SK-N-MC (cell line): ENCODE measurements around the gene MEF2B.
"Not testable (repeated sequence)": the region's sequence is repeated elsewhere in the genome, so short reads cannot be mapped to it uniquely, and the experiment has no call there.

Source experiments
- DNase-seq: peaks from one replicate; pipeline ENCODE4 v3.0.0-alpha.2; 2011; ENCODE audit warnings: low read depth, low spot score
- H3K27ac ChIP-seq: fragments of 200-600 bp; sonication (generic); 2 replicates; pipeline ENCODE4 v1.5.1; 2016; ENCODE audit warnings: mixed run types
- H3K36me3 ChIP-seq: fragments of 200-600 bp; sonication (generic); 2 replicates; pipeline ENCODE4 v1.6.1; 2017; ENCODE audit warnings: antibody characterized with exemption, low read length, mixed read lengths; ENCODE audit not compliant: insufficient read depth
- H3K4me3 ChIP-seq: fragments of 200-600 bp; sonication (generic); 2 replicates; pipeline ENCODE4 v1.5.1; 2016
- H3K9ac ChIP-seq: fragments of 200-600 bp; sonication (generic); 2 replicates; pipeline ENCODE4 v1.8.0; 2017; ENCODE audit warnings: mixed run types, mixed read lengths; ENCODE audit not compliant: insufficient read length
- H3K9me3 ChIP-seq: fragments of 200-600 bp; sonication (generic); 2 replicates; pipeline ENCODE4 v1.6.1; 2017; ENCODE audit warnings: low read depth, mild to moderate bottlenecking, antibody characterized with exemption, low read length, moderate library complexity, mixed read lengths
- EZH2 ChIP-seq: fragments of 200-600 bp; sonication (generic); IDR thresholded peaks from one replicate; pipeline ENCODE4 v1.6.1; 2017; ENCODE audit warnings: antibody characterized with exemption
- FOXP2 ChIP-seq: optimal IDR thresholded peaks from 2 replicates; pipeline ENCODE3; 2011; ENCODE audit warnings: mild to moderate bottlenecking, moderate library complexity; ENCODE audit not compliant: insufficient read depth; ENCODE audit errors: extremely low read length, control extremely low read depth
- POLR2AphosphoS5 ChIP-seq: IDR thresholded peaks from 2 replicates; pipeline ENCODE4 v1.6.1; 2012; ENCODE audit warnings: mild to moderate bottlenecking, low read depth, low read length, borderline replicate concordance

The MEF2B gene

DNA sequence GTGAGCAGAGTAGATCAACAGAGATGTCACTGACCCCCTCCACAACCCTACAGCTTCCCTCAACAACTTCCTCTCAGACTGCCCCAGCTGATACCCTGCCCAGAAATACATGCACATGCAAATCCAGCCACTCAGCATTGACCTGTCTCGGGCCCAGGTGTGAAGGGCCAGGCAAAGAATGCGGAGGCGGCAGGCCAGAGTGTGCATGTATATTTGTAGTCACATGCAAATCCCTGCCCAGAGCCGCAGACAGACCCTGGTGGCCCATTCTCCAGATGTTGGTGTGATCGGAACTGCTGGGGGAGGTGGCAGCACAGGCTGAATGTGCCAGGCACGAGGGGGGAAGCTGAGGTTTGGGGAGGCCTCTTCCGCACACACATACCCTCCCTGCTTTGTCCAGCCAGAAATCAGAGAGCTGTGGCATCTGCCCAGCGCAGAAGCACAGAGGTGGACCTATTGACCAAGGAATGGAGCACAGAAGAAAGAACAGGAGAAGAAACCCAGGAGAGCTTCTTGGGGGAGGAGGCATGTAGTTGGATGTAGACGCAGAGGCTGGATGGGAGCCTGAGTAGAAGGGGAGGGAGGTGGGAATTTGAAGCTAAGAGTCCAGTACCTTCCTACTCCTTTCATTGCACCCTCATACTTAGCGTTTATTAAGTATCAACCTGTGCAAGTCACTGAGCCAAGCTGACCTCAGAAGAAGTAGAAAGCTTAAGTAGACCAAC, 14.4 kb downstream of the MEF2B start:
- H3K27ac ChIP-seq, result no peak overlapping the region
- H3K36me3 ChIP-seq, result no peaks in the 10 kb centered on the region
- H3K9me3 ChIP-seq, result no peaks in the 10 kb centered on the region
- no peak overlapping the region for H3K4me3 ChIP-seq
- no peak overlapping the region for H3K9ac ChIP-seq
- TF ChIP-seq POLR2AphosphoS5, result no peak
- no peak for TF ChIP-seq FOXP2
- no peak for TF ChIP-seq EZH2
- DNase-seq, result no peak

GRCh38 chr19:19154768-19155494, 15.1 kb downstream of the MEF2B start:
- no peak overlapping the region for H3K27ac ChIP-seq
- H3K9me3 ChIP-seq, result no peaks in the 10 kb centered on the region
- no peak for DNase-seq
- no peak overlapping the region for H3K4me3 ChIP-seq
- TF ChIP-seq POLR2AphosphoS5, result no peak
- TF ChIP-seq EZH2, result no peak
- H3K36me3 ChIP-seq, result no peaks in the 10 kb centered on the region
- H3K9ac ChIP-seq, result no peak overlapping the region

DNA sequence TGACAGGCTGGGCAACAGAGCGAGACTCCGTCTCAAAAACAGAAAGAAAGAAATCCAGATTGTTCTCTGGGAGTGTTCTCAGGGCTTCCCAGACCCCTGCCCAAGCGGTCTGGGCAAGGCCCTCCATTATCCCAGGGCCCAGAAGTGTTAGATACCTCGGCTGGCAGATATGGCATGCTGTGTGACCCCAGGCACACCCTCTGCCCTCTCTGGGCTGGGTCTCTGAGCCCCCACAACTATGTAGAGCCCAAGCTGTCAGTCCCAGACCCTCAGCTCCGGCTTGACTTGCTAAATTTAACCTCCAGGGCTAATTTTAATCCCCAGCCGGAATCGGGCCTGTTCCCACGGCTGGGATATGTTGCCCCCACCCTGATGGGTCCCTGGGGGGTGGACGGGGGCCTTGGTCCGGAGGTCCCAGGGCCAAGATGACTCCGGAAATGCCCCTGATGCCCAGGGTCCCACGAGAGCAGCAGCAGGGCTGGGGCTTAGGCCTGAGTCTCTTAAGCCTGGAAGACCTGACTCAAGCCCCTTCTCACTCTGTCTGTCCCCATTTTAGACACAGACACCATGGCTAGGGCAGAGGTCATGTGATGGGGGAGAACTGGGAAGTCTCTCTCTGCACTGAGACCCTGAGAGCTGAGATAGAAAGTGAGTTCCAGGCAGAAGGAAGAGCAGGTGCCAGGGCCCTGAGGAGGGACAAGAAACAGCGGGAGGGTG, 17.2 kb downstream of the MEF2B start:
- no peaks in the 10 kb centered on the region for H3K36me3 ChIP-seq
- TF ChIP-seq FOXP2 (no peak), EZH2 (no peak), POLR2AphosphoS5 (no peak)
- no peak overlapping the region for H3K9ac ChIP-seq
- DNase-seq, result no peak
- H3K9me3 ChIP-seq, result no peaks in the 10 kb centered on the region
- H3K27ac ChIP-seq, result no peak overlapping the region
- no peak overlapping the region for H3K4me3 ChIP-seq

DNA sequence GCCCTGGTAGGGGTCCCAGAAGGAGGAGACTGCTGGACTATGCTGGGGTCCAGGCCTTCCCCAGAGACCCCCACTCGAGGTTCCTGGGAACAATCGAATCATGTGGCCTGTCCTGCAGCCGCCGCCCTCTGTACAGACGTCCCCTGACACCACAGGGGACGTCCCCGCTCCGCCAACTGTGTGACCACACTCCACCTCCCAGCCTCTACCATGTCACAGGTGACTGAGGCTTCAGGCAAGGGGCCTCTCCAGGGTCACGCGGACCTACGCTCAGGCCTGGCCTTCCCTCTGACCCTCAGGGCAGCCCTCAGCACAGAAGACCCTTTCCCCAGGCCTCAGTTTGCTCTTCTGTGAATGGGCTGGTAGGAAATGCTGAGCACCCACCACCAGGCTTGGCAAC, 18.6 kb downstream of the MEF2B start:
- TF ChIP-seq EZH2, result no peak
- TF ChIP-seq FOXP2, result no peak
- TF ChIP-seq POLR2AphosphoS5, result no peak
- Histone ChIP-seq H3K27ac (no peak overlapping the region), H3K9ac (no peak overlapping the region), H3K4me3 (no peak overlapping the region), H3K36me3 (no peaks in the 10 kb centered on the region), H3K9me3 (no peaks in the 10 kb centered on the region)
- DNase-seq, result no peak

DNA sequence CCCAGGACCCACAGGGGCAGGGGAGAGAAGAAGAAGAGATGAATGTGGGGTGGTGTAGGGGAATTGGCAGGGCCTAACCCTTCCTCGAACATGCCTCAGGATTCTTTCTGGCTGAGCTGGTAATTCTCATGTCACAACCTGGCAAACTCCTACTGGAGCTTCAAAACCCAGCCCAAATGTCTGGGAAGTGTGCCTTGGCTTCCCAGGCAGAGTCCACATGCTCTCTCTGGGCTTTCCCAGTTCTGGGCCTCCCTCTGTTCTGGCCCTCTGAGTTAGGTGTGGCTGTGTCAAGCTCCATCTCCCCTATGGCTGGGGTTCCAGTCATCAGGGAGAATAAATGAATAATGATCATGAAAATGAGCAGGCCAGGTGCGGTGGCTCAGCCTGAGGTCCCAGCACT, 20.6 kb downstream of the MEF2B start:
- TF ChIP-seq EZH2 (no peak), FOXP2 (no peak), POLR2AphosphoS5 (no peak)
- Histone ChIP-seq H3K9ac (no peak overlapping the region), H3K4me3 (no peak overlapping the region), H3K36me3 (no peaks in the 10 kb centered on the region), H3K9me3 (no peaks in the 10 kb centered on the region), H3K27ac (no peak overlapping the region)
- DNase-seq, result no peak

DNA sequence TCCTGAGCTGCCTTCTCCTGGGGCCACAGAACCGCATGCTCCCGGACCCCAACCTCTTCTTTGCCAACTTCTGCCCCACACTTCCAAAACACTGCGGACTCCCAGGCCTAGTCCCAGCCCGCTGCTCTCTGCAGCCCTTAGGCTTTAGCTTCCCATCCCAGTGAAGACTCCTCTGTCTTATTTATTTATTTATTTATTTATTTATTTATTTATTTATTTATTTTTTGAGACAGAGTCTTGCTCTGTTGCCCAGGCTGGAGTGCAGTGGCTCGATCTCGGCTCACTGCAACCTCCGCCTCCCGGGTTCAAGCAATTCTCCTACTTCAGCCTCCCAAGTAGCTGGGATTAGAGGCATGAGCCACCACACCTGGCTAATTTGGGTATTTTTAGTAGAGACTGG, 21.6 kb downstream of the MEF2B start:
- not testable (repeated sequence) for H3K9ac ChIP-seq, H3K27ac ChIP-seq, H3K36me3 ChIP-seq

GRCh38 chr19:19147344-19147743, 22.7 kb downstream of the MEF2B start:
- Histone ChIP-seq H3K27ac (no peak overlapping the region), H3K9me3 (no peaks in the 10 kb centered on the region), H3K9ac (no peak overlapping the region), H3K4me3 (no peak overlapping the region), H3K36me3 (no peaks in the 10 kb centered on the region)
- no peak for DNase-seq
- TF ChIP-seq FOXP2 (no peak), POLR2AphosphoS5 (no peak), EZH2 (no peak)

More for the DNA sequence above, 21.6 kb downstream of the MEF2B start:
- not testable (repeated sequence) for H3K4me3 ChIP-seq, DNase-seq, H3K9me3 ChIP-seq

DNA sequence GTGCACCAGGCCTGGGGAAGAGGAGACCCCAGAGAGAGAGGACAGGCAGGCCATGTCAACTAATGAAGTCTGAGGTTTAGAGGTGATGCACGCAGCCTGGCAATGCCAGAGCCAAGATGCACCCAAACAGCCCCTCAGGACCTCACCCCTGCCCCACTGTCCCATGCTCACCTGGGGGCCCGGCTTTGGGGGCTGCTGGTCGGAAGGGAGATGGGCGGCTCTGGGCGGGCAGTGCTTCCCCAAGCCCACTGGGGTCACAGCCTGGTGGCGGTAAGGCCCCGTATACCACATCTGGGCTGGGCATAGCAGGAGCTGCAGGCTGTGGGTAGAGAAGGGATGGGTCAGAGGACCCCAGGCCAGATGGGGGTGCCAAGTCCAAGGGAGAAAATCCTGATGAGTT, 23.2 kb downstream of the MEF2B start:
- Histone ChIP-seq H3K9ac (no peak overlapping the region), H3K27ac (no peak overlapping the region), H3K36me3 (no peaks in the 10 kb centered on the region), H3K9me3 (no peaks in the 10 kb centered on the region), H3K4me3 (no peak overlapping the region)
- DNase-seq, result no peak
- TF ChIP-seq POLR2AphosphoS5 (no peak), EZH2 (no peak), FOXP2 (no peak)
